Measurements from ENCODE around the gene FNDC3B.
A peak's percentile ranks its signal among the peaks of the same experiment; 100 is the strongest.
"Not testable (repeated sequence)": the region's sequence is repeated elsewhere in the genome, so short reads cannot be mapped to it uniquely, and the experiment has no call there.

Gene FNDC3B

GRCh38 chr3:172089250-172089649, 49.9 kb downstream of the FNDC3B start:
- Histone ChIP-seq H3K4me1 (peaks cover 3% of the 10 kb centered on the region; the same call in 1 of the 2 replicates), H3K27me3 (no peaks in the 10 kb centered on the region), H3K9me3 (no peaks in the 10 kb centered on the region), H3K36me3 (no peaks in the 10 kb centered on the region), H3K4me3 (ENCODE audit: low read depth, low read length) (no peak overlapping the region)
- no peak for DNase-seq
- TF ChIP-seq CTCF (IDR thresholded peaks at IDR 0.05; ENCODE audit: low read depth, low read length) = no peak

GRCh38 chr3:172090035-172090434, 50.7 kb downstream of the FNDC3B start:
- DNase-seq = no peak
- Histone ChIP-seq H3K4me3 (ENCODE audit: low read depth, low read length) (no peak overlapping the region), H3K36me3 (no peaks in the 10 kb centered on the region), H3K27me3 (no peaks in the 10 kb centered on the region), H3K9me3 (no peaks in the 10 kb centered on the region), H3K4me1 (peaks cover 3% of the 10 kb centered on the region; the same call in 1 of the 2 replicates)
- TF ChIP-seq CTCF (IDR thresholded peaks at IDR 0.05; ENCODE audit: low read depth, low read length) = no peak

GRCh38 chr3:172092658-172093057, 53.3 kb downstream of the FNDC3B start:
- Histone ChIP-seq H3K4me3 (ENCODE audit: low read depth, low read length) (no peak overlapping the region), H3K36me3 (no peaks in the 10 kb centered on the region), H3K27me3 (no peaks in the 10 kb centered on the region), H3K4me1 (peaks cover 5% of the 10 kb centered on the region; the same call in 1 of the 2 replicates), H3K9me3 (no peaks in the 10 kb centered on the region)
- no peak for TF ChIP-seq CTCF (IDR thresholded peaks at IDR 0.05; ENCODE audit: low read depth, low read length)
- no peak for DNase-seq

- not testable (repeated sequence) for H3K4me3 ChIP-seq (ENCODE audit: low read depth, low read length); H3K4me1 ChIP-seq; DNase-seq; H3K27me3 ChIP-seq; H3K36me3 ChIP-seq; H3K9me3 ChIP-seq
Measured at GRCh38 chr3:172093581-172094443, 54.4 kb downstream of the FNDC3B start.

GRCh38 chr3:172094621-172095557, 55.5 kb downstream of the FNDC3B start:
- peak; percentile 12; the same call in 1 of the 2 replicates for TF ChIP-seq CTCF (IDR thresholded peaks at IDR 0.05; ENCODE audit: low read depth, low read length)
- no peaks in the 10 kb centered on the region for H3K9me3 ChIP-seq
- DNase-seq = no peak
- no peaks in the 10 kb centered on the region for H3K36me3 ChIP-seq
- H3K4me3 ChIP-seq (ENCODE audit: low read depth, low read length) = no peak overlapping the region
- H3K4me1 ChIP-seq = peaks cover 5% of the 10 kb centered on the region; the same call in 1 of the 2 replicates
- no peaks in the 10 kb centered on the region for H3K27me3 ChIP-seq

- peaks cover 5% of the 10 kb centered on the region; the same call in 1 of the 2 replicates for H3K4me1 ChIP-seq
- no peaks in the 10 kb centered on the region for H3K9me3 ChIP-seq
- no peak for TF ChIP-seq CTCF (IDR thresholded peaks at IDR 0.05; ENCODE audit: low read depth, low read length)
- H3K27me3 ChIP-seq = no peaks in the 10 kb centered on the region
- H3K36me3 ChIP-seq = no peaks in the 10 kb centered on the region
- DNase-seq = no peak
- no peak overlapping the region for H3K4me3 ChIP-seq (ENCODE audit: low read depth, low read length)
Measured at GRCh38 chr3:172096881-172097420, 57.6 kb downstream of the FNDC3B start.

Data from BE2C (cell line).